Osteocyte (in vitro differentiated cells): ENCODE results near the gene OGFOD3. TPM values are rescaled to one million over a fixed set of nuclear protein-coding genes. Genes with fewer than 3 reads are reported as not detected.
"Not testable (repeated sequence)": the region's sequence is repeated elsewhere in the genome, so short reads cannot be mapped to it uniquely, and the experiment has no call there.

ENCODE experiments used
- DNase-seq: peaks from one replicate; pipeline ENCODE4 v3.0.0; 2021; ENCODE audit warnings: mixed read lengths; ENCODE audit not compliant: unreplicated experiment; ENCODE audit errors: extremely low spot score
- H3K27ac Mint-ChIP-seq: one replicate; pipeline ENCODE4 v1.8.0; 2021; ENCODE audit warnings: mild to moderate bottlenecking, mixed read lengths; ENCODE audit not compliant: unreplicated experiment
- H3K27me3 Mint-ChIP-seq: one replicate; pipeline ENCODE4 v1.8.0; 2021; ENCODE audit warnings: mixed read lengths; ENCODE audit not compliant: unreplicated experiment
- H3K36me3 Mint-ChIP-seq: one replicate; pipeline ENCODE4 v1.8.0; 2021; ENCODE audit warnings: mixed read lengths; ENCODE audit not compliant: unreplicated experiment
- H3K4me1 Mint-ChIP-seq: one replicate; pipeline ENCODE4 v1.8.0; 2021; ENCODE audit warnings: mixed read lengths; ENCODE audit not compliant: unreplicated experiment
- H3K4me3 Mint-ChIP-seq: one replicate; pipeline ENCODE4 v1.8.0; 2021; ENCODE audit warnings: mild to moderate bottlenecking, moderate library complexity, mixed read lengths; ENCODE audit not compliant: unreplicated experiment
- H3K9me3 Mint-ChIP-seq: one replicate; pipeline ENCODE4 v1.8.0; 2021; ENCODE audit warnings: mixed read lengths; ENCODE audit not compliant: unreplicated experiment
- total RNA-seq: library from RNA; stranded (reverse); gene quantifications from 2 replicates; pipeline ENCODE4 v1.2.1, GENCODE V29; 2021
- TF ChIP-seq, protein P1 (sequence below): fragments of 200-600 bp; sonication (generic); IDR thresholded peaks from 2 replicates; pipeline ENCODE4 v1.5.0; 2021; ENCODE audit warnings: antibody characterized with exemption, mild to moderate bottlenecking, moderate library complexity

Gene OGFOD3
- total RNA-seq, 1 donor from 2014 or later: 32.8 TPM

DNA sequence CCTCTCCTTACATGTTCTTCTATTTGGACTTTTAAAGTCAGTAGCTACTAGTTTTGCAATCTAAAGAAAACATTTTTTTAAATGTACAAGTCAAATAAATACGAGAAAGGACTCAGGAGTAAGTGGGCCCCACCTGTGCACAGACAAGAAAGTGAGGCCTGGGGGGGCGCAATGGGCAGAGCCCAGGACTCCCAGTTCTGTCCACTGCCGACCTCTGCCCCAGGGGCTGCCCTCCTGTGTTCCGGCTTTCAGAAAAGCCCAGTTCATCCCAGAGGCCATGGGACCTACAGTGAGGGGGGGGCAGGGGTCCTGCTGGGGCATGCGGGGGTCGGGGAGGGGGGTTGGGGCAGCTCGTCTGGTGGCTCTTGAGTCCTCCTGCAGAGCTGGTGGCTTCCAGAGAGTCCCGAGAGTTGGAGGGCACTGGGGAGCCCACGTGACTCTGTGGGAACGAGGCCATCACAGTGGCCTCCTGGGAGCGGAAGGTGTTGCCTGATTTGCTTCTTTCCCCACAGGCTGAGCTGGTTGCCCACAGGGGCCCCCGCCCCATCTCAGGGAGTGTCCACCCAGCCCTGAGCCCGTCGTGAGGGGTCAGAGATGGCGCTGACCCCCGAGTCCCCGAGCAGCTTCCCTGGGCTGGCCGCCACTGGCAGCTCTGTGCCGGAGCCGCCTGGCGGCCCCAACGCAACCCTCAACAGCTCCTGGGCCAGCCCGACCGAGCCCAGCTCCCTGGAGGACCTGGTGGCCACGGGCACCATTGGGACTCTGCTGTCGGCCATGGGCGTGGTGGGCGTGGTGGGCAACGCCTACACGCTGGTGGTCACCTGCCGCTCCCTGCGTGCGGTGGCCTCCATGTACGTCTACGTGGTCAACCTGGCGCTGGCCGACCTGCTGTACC, 44.4 kb downstream of the OGFOD3 start:
- Mint-ChIP-seq H3K27ac (no peak overlapping the region), H3K4me3 (no peak overlapping the region), H3K27me3 (peaks cover 28% of the 10 kb centered on the region), H3K36me3 (no peaks in the 10 kb centered on the region), H3K9me3 (no peaks in the 10 kb centered on the region), H3K4me1 (peaks cover 11% of the 10 kb centered on the region)
- TF ChIP-seq, protein P1, sequence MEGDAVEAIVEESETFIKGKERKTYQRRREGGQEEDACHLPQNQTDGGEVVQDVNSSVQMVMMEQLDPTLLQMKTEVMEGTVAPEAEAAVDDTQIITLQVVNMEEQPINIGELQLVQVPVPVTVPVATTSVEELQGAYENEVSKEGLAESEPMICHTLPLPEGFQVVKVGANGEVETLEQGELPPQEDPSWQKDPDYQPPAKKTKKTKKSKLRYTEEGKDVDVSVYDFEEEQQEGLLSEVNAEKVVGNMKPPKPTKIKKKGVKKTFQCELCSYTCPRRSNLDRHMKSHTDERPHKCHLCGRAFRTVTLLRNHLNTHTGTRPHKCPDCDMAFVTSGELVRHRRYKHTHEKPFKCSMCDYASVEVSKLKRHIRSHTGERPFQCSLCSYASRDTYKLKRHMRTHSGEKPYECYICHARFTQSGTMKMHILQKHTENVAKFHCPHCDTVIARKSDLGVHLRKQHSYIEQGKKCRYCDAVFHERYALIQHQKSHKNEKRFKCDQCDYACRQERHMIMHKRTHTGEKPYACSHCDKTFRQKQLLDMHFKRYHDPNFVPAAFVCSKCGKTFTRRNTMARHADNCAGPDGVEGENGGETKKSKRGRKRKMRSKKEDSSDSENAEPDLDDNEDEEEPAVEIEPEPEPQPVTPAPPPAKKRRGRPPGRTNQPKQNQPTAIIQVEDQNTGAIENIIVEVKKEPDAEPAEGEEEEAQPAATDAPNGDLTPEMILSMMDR: no peak
- no peak for DNase-seq

DNA sequence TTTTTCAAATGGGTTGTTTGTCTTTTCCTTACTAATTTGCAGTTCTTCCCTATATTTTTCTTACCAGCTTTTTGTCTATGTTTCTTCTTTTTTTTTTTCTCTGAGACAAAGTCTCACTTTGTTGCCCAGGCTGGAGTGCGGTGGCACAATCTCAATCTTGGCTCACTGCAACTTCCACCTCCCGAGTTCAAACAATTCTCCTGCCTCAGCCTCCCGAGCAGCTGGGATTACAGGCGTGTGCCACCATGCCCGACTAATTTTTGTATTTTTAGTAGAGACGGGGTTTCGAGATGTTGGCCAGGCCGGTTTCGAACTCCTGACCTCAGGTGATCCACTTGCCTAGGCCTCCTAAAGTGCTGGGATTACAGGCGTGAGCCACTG, 45.3 kb downstream of the OGFOD3 start:
- Mint-ChIP-seq H3K27me3 (peaks cover 27% of the 10 kb centered on the region), H3K4me1 (peaks cover 11% of the 10 kb centered on the region)
- DNase-seq, H3K4me3 Mint-ChIP-seq, H3K36me3 Mint-ChIP-seq, H3K9me3 Mint-ChIP-seq, H3K27ac Mint-ChIP-seq: not testable (repeated sequence)

DNA sequence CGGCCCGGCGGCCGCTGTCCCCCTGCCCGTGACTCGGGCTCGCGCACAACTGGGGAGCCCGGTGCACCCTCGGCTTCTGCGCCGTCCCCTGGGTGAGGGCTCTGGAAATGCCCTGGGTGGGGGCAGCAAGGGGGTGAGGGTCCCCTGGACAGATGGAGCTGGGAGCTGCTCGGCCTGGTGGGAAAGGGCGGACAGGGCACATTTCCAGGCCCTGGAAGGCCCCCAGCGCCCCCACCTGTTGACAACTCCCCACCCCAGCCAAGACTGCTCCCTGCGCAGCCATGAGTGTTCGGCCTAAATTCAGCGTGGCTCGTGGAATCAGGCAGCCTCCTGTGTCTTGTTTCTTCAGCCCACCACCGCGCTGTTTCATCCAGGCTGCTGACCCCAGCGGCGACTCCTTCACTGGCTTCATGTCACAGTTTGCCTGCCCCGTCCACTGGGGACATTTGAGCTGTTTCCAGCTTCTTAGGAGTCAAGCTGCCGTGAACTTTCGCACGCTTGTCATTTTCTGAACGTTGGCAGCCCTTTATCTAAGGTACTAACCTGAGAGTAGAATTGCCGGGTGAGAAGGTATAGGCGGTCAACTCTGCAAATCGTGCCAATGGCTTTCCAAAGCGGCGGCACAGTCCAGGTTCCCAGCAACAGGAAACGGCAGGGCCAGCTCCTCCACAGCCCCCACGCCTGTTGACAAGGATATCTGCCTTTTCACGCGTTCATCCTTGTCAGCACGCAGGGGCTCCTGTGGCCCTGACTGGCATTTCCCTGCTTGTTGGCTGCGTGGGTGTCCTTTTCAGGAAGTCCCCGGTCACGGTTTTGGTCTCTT, 45.9 kb downstream of the OGFOD3 start:
- H3K27me3 Mint-ChIP-seq: peaks cover 33% of the 10 kb centered on the region
- no peak for DNase-seq
- H3K4me3 Mint-ChIP-seq: no peak overlapping the region
- TF ChIP-seq, protein P1: no peak
- no peaks in the 10 kb centered on the region for H3K36me3 Mint-ChIP-seq
- H3K4me1 Mint-ChIP-seq: peaks cover 11% of the 10 kb centered on the region
- no peaks in the 10 kb centered on the region for H3K9me3 Mint-ChIP-seq
- H3K27ac Mint-ChIP-seq: no peak overlapping the region

DNA sequence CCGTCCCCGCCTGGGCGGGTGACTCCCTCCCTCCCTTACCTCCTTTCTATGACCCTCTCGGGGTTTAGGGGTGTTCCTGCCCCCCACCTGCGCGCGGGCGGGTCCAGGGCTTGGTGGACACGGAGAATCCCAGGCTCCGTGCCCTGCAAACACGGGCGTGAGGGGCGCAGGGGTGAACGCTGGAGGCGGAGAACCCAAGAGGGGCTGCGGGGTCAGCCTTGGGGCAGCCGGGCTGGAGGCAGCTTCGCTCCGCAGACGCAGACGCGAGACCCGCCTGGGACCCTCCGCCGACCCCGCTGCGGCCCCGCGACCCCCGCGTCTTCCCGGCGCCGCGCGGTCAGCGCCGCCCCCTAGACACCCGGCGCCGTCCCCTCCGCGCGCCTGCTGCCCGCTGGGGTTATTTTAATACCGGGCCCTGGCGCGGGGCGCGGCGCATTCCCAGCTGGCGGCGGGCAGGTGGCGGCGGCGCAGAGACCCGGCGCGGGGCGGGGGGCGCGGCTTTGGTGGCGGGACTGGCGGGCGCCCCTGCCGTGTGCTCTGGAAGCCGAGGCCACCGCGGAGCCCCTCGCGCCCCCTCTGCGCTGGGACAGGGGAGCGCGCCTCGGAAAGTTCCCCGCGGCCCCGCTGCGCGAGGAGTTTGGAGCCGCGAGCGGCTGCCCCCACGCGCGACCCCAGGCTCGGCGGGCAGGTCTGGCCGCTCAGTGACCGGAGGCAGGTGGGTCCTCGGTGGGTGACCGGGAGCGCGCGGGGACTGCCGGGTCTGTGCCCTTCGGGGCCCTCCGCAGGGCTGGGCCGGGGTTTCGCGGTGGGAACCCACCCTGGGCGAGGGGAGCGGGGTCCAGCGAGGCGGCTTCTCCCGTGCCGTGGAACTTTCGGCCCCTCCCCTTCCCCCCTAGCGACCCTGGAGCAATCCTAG, 46.8 kb downstream of the OGFOD3 start, which contains the start of gene UTS2R:
Gene UTS2R (plus strand): TSS at position 433 of the 916 bp plus-strand sequence. CDS start 2,560 bp downstream, outside the sequence.
- TF ChIP-seq, protein P1: no peak
- no peak within 1 kb of the TSS for H3K27ac Mint-ChIP-seq
- H3K36me3 Mint-ChIP-seq: no peaks in the 10 kb centered on the region
- H3K27me3 Mint-ChIP-seq: peaks cover 40% of the 10 kb centered on the region
- H3K4me3 Mint-ChIP-seq: peak within 1 kb of the TSS; percentile 47
- no peaks in the 10 kb centered on the region for H3K9me3 Mint-ChIP-seq
- peaks cover 11% of the 10 kb centered on the region for H3K4me1 Mint-ChIP-seq
- DNase-seq: no peak
